ENCODE results near the gene FBXW7. TPM values are rescaled to one million over a fixed set of nuclear protein-coding genes. Genes with fewer than 3 reads are reported as not detected.

Gene FBXW7
- total RNA-seq, 4 donors from 2014 or later = 20.9 to 47.3 (median 39.5) TPM

DNA sequence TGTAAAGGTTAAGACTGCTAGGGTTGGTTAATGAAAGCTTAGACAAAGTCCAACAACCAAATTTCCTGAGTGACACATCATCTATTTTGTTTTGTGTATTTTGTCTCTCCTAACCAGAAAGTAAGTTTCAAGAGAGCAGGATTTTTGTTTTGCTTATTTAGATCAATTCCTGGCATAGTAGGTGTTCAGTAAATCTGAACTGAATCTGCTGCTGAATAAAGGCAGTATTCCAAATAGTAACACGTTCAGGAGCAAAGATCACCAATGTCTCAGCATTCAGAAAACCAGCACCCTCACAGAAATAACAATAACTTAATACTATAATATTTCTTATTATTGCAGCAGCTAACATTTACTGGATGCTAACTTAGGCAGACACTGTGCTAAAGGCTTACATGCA lies 12.2 kb downstream of the FBXW7 start:
- TF ChIP-seq, protein P1, sequence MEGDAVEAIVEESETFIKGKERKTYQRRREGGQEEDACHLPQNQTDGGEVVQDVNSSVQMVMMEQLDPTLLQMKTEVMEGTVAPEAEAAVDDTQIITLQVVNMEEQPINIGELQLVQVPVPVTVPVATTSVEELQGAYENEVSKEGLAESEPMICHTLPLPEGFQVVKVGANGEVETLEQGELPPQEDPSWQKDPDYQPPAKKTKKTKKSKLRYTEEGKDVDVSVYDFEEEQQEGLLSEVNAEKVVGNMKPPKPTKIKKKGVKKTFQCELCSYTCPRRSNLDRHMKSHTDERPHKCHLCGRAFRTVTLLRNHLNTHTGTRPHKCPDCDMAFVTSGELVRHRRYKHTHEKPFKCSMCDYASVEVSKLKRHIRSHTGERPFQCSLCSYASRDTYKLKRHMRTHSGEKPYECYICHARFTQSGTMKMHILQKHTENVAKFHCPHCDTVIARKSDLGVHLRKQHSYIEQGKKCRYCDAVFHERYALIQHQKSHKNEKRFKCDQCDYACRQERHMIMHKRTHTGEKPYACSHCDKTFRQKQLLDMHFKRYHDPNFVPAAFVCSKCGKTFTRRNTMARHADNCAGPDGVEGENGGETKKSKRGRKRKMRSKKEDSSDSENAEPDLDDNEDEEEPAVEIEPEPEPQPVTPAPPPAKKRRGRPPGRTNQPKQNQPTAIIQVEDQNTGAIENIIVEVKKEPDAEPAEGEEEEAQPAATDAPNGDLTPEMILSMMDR (IDR thresholded peaks at IDR 0.05; ENCODE audit: low read depth) = no peak

- TF ChIP-seq, protein P1 (IDR thresholded peaks at IDR 0.05; ENCODE audit: low read depth) = no peak
These were observed 13.1 kb downstream of the FBXW7 start for GRCh38 chr4:152522754-152523153.

DNA sequence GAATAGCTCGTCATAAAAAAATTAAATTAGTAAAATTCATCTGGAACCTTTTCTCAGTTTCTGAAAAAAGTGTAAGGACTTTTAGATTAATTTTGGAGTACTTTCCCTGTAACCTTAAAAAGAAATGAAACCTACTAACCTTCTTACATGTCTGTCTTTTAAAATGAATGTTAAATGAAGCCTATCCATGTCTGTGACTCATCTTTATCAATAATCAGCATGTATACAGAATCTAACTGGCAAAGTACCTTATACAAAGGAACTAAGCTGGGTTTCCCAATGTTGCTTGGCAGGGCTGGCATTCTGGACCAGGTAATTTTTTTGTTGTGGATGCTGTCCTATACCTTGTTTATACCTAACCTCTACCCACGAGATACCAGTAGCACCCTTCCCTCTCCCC lies 13.6 kb downstream of the FBXW7 start:
- TF ChIP-seq, protein P1 (IDR thresholded peaks at IDR 0.05; ENCODE audit: low read depth) = no peak

- TF ChIP-seq, protein P1 (IDR thresholded peaks at IDR 0.05; ENCODE audit: low read depth) = no peak
These were observed 19.7 kb downstream of the FBXW7 start for GRCh38 chr4:152516156-152516555.

GRCh38 chr4:152515678-152516077 lies 20.2 kb downstream of the FBXW7 start:
- TF ChIP-seq, protein P1 (IDR thresholded peaks at IDR 0.05; ENCODE audit: low read depth) = no peak

- TF ChIP-seq, protein P1 (IDR thresholded peaks at IDR 0.05; ENCODE audit: low read depth) = no peak
These were observed 21.5 kb downstream of the FBXW7 start for GRCh38 chr4:152514356-152514755.

GRCh38 chr4:152513078-152513477 lies 22.8 kb downstream of the FBXW7 start:
- TF ChIP-seq, protein P1 (IDR thresholded peaks at IDR 0.05; ENCODE audit: low read depth) = no peak
